ENCODE measurements around the gene HOXC11. TPM values are rescaled to one million over a fixed set of nuclear protein-coding genes. Genes with fewer than 3 reads are reported as not detected.

HOXC11 gene
- total RNA-seq, 1 experiment from 2014 or later, result 2.4 TPM

DNA sequence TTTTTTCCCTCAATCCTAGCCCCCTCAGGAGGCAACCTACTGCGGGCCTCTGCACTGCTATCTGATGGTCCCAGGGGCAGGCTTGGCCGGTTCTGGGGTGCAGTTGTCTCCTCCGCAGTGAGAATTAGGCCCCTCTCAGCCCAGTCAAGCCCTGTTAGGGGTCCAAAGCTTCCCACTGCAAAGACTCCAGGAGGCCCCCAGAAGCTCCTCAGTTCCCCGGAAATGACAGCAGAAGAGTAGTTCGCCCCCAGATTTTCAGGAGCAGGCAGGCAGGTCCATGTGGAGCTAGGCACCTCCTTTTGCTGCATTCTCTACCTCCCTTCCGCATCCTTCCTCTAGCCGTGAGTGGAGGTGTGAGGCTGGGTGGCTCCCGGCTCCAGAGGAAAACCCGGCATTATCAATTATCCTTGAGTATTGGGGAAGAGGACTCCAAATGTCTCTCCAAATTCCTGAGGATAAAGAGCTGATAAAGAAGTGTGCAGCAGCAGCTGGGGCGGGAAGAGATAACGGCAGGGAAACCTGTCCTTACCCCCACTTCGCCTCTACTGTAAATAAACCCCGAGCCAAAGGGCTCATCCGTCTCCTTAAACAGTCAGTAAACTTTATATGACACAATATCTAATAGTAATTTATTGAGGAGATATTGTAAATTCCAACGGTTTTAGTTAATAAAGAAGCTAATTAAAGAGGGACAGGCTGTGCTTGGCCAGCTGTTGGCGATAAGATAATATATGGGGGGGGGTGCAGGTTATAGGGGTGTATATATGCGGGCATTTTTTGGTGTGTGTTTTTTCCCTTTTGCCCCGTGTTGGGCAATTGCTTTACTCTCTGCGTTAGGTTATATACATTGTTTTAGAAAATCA is 18.9 kb upstream of the HOXC11 start:
- H3K36me3 ChIP-seq (ENCODE audit: low read depth), result no peaks in the 10 kb centered on the region
- DNase-seq, result no peak
- peak overlapping the region; percentile 83 for H3K4me2 ChIP-seq
- no TSS peak for BruUV-seq (replicated peaks)
- peaks cover 14% of the 10 kb centered on the region; the same call in 1 of the 2 replicates for H3F3A ChIP-seq (ENCODE audit: insufficient read depth, low read depth)
- no peaks in the 10 kb centered on the region for H4K20me1 ChIP-seq (ENCODE audit: insufficient read depth)
- H2AFZ ChIP-seq, result no peak overlapping the region
- H3K27me3 ChIP-seq (ENCODE audit: insufficient read depth, low read depth), result no peaks in the 10 kb centered on the region
- intact Hi-C loops (cut with micrococcal nuclease; ENCODE audit: unreplicated experiment), result loop anchor here (1.0 to 5.0 kb wide), 4 partner anchors 87 to 207 kb away; no protein-coding TSS in a partner anchor
- no peaks in the 10 kb centered on the region for H3K9me2 ChIP-seq (ENCODE audit: insufficient read depth)
- H3K79me2 ChIP-seq (ENCODE audit: low read depth), result no peaks in the 10 kb centered on the region
- peaks cover 15% of the 10 kb centered on the region for H3K4me1 ChIP-seq (replicated peaks; ENCODE audit: insufficient read depth)
- H3K27ac ChIP-seq, result no peak overlapping the region
- ChIA-PET POLR2A (ENCODE audit: unreplicated experiment) (no interaction called here), CTCF (interaction anchor here (0.6 kb wide), 1 partner anchor 150 kb away, joined by 9 read pairs; no protein-coding TSS in a partner anchor)
- peak overlapping the region; percentile 54 for H3K4me3 ChIP-seq
- no peak for TF ChIP-seq EZH2 (IDR thresholded peaks at IDR 0.05; ENCODE audit: low read depth)
- TF ChIP-seq, protein P1, sequence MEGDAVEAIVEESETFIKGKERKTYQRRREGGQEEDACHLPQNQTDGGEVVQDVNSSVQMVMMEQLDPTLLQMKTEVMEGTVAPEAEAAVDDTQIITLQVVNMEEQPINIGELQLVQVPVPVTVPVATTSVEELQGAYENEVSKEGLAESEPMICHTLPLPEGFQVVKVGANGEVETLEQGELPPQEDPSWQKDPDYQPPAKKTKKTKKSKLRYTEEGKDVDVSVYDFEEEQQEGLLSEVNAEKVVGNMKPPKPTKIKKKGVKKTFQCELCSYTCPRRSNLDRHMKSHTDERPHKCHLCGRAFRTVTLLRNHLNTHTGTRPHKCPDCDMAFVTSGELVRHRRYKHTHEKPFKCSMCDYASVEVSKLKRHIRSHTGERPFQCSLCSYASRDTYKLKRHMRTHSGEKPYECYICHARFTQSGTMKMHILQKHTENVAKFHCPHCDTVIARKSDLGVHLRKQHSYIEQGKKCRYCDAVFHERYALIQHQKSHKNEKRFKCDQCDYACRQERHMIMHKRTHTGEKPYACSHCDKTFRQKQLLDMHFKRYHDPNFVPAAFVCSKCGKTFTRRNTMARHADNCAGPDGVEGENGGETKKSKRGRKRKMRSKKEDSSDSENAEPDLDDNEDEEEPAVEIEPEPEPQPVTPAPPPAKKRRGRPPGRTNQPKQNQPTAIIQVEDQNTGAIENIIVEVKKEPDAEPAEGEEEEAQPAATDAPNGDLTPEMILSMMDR (conservative IDR thresholded peaks at IDR 0.05), result no peak
- no peaks in the 10 kb centered on the region for H3K9me3 ChIP-seq (ENCODE audit: insufficient read depth, low read depth)

DNA sequence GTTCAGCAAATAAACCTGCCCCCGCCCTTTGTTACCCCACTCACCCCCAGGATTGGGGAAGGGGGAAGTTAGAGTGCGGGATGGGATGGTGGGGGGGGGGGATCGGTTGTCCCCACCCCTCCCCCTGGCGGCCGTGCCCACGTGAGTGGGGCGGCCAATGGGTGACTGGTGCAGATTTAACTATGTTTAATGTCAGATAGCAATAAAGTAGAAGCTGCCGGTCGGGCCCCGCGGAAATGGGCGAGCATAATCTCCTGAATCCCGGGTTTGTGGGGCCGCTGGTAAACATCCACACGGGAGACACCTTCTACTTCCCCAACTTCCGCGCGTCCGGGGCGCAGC is 18.3 kb upstream of the HOXC11 start, which contains the start of gene HOXC12:
Gene HOXC12, plus strand, starts transcription at position 210 of the 342 bp plus-strand sequence. Its CDS starts 27 bp downstream, at position 237.
- Histone ChIP-seq H3K4me3 (peak within 1 kb of the TSS; percentile 54), H3K27ac (no peak within 1 kb of the TSS), H4K20me1 (ENCODE audit: insufficient read depth) (no peaks in the 10 kb centered on the region), H2AFZ (no peak within 1 kb of the TSS), H3K9me2 (ENCODE audit: insufficient read depth) (no peaks in the 10 kb centered on the region), H3K4me2 (peak within 1 kb of the TSS; percentile 83), H3K79me2 (ENCODE audit: low read depth) (no peaks in the 10 kb centered on the region), H3K36me3 (ENCODE audit: low read depth) (no peaks in the 10 kb centered on the region), H3F3A (ENCODE audit: insufficient read depth, low read depth) (peaks cover 14% of the 10 kb centered on the region; the same call in 1 of the 2 replicates), H3K9me3 (ENCODE audit: insufficient read depth, low read depth) (no peaks in the 10 kb centered on the region), H3K4me1 (replicated peaks; ENCODE audit: insufficient read depth) (peaks cover 15% of the 10 kb centered on the region), H3K27me3 (ENCODE audit: insufficient read depth, low read depth) (no peaks in the 10 kb centered on the region)
- TF ChIP-seq, protein P1 (conservative IDR thresholded peaks at IDR 0.05), result no peak
- no peak for TF ChIP-seq EZH2 (IDR thresholded peaks at IDR 0.05; ENCODE audit: low read depth)
- no peak for DNase-seq
- ChIA-PET CTCF (no interaction called here), POLR2A (ENCODE audit: unreplicated experiment) (no interaction called here)
- no TSS peak for BruUV-seq (replicated peaks)
- intact Hi-C loops (cut with micrococcal nuclease; ENCODE audit: unreplicated experiment), result loop anchor here (5.0 kb wide), 1 partner anchor 87 kb away; no protein-coding TSS in a partner anchor

DNA sequence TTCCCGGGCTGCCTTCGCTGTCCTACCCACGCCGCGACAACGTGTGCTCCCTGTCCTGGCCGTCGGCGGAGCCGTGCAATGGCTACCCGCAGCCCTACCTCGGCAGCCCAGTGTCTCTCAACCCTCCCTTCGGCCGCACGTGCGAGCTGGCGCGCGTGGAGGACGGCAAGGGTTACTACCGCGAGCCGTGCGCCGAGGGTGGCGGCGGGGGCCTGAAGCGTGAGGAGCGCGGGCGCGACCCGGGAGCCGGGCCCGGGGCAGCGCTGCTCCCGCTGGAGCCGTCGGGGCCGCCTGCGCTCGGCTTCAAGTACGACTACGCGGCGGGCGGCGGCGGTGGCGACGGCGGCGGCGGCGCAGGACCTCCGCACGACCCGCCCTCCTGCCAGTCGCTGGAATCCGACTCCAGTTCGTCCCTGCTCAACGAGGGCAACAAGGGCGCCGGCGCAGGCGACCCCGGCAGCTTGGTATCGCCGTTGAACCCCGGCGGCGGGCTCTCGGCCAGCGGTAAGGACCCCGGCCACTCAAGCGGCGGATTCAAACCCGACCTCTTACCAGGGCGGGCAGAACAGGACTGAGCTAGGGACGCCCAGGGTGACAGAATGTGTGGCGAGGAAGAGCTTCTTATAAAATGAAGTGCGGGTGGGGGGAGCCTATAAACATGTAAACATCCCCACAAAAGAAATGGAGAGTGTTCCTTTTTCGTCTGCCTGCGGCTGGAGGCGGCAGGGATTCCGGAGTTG is 17.7 kb upstream of the HOXC11 start:
- no peaks in the 10 kb centered on the region for H3K27me3 ChIP-seq (ENCODE audit: insufficient read depth, low read depth)
- no peaks in the 10 kb centered on the region for H3K9me3 ChIP-seq (ENCODE audit: insufficient read depth, low read depth)
- H3K4me1 ChIP-seq (replicated peaks; ENCODE audit: insufficient read depth), result peaks cover 15% of the 10 kb centered on the region
- intact Hi-C loops (cut with micrococcal nuclease; ENCODE audit: unreplicated experiment), result no loop called here
- TF ChIP-seq EZH2 (IDR thresholded peaks at IDR 0.05; ENCODE audit: low read depth), result no peak
- TF ChIP-seq, protein P1 (conservative IDR thresholded peaks at IDR 0.05), result no peak
- ChIA-PET POLR2A (ENCODE audit: unreplicated experiment) (no interaction called here), CTCF (interaction anchor here (0.5 kb wide), 1 partner anchor 152 kb away, joined by 10 read pairs; no protein-coding TSS in a partner anchor)
- no TSS peak for BruUV-seq (replicated peaks)
- H3K79me2 ChIP-seq (ENCODE audit: low read depth), result no peaks in the 10 kb centered on the region
- no peak overlapping the region for H3K4me3 ChIP-seq
- no peaks in the 10 kb centered on the region for H3K36me3 ChIP-seq (ENCODE audit: low read depth)
- no peak overlapping the region for H3K27ac ChIP-seq
- H4K20me1 ChIP-seq (ENCODE audit: insufficient read depth), result no peaks in the 10 kb centered on the region
- DNase-seq, result no peak
- peaks cover 14% of the 10 kb centered on the region; the same call in 1 of the 2 replicates for H3F3A ChIP-seq (ENCODE audit: insufficient read depth, low read depth)
- no peak overlapping the region for H3K4me2 ChIP-seq
- H2AFZ ChIP-seq, result no peak overlapping the region
- H3K9me2 ChIP-seq (ENCODE audit: insufficient read depth), result no peaks in the 10 kb centered on the region
